Vagina (tissue), 2 donors: ENCODE measurements around the gene PDLIM1.
A peak's percentile ranks its signal among the peaks of the same experiment; 100 is the strongest.

Experiments
- POLR2A ChIP-seq, 2 donors: fragments of 450-650 bp; IDR thresholded peaks; one replicate each; pipeline ENCODE4 v1.6.1; 2017; ENCODE audit warnings: antibody characterized with exemption in 2 of 2, mild to moderate bottlenecking in 2 of 2, moderate library complexity in 2 of 2
- POLR2AphosphoS5 ChIP-seq, 2 donors: sonication (generic); formaldehyde crosslinking; IDR thresholded peaks; one replicate each; pipeline ENCODE4 v1.9.0; 2017; ENCODE audit warnings: antibody characterized with exemption in 2 of 2, mild to moderate bottlenecking in 2 of 2, low read depth in 1 of 2; ENCODE audit not compliant: insufficient read depth in 1 of 2
- TF ChIP-seq, protein P1 (sequence below), 3 experiments: fragments of 450-650 bp in 2 of 3; fragments of 200-600 bp in 1 of 3; sonication (generic) in 1 of 3; IDR thresholded peaks; one replicate each; pipeline ENCODE4 v1.5.1; 2017 to 2019; ENCODE audit warnings: antibody characterized with exemption in 3 of 3, mild to moderate bottlenecking in 2 of 3, moderate library complexity in 2 of 3

DNA sequence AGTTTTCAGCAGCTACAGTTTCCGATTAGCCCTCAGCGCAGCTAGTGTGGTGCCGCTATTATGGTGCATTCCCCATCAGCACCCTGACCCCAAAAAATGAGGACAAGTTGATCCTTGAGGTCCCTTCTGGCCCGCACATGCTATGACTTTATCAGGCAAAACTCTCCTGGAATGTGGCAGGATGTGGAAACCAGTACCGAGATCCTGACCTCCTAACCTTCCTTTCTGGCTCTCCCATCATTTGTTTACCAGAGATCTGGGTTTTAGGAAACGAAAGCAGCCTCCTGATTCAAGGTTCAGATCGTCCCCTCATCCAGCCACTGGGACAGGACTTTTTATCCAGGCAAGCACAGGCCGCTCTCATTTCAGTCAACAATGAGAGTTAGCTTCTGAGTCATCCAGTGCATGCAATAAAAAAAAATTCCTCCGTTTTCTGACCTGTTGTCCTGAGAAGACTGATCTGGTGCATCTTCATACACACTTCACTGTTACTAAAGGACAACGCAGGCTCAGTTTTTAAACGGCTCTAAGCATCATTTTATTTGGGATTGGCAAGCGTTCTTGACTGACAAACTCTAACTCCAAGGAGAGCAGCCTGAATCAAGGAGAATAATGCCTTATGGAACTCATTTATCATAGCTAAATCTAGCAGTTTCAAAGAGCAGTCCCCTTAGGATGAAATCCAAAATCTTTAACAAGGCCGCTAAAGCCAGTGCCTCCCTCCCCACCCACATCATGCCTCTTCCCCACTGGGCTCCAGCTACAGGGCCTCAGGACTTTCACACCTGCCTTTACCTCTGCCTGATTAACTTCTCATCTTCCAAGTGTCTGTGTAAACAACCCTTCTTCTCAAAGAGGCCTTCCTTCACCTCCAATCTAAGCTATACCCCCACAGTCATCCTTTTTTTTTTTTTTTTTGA lies 17.1 kb downstream of the PDLIM1 start:
- no peak for TF ChIP-seq POLR2A (IDR thresholded peaks at IDR 0.05)
- TF ChIP-seq, protein P1, sequence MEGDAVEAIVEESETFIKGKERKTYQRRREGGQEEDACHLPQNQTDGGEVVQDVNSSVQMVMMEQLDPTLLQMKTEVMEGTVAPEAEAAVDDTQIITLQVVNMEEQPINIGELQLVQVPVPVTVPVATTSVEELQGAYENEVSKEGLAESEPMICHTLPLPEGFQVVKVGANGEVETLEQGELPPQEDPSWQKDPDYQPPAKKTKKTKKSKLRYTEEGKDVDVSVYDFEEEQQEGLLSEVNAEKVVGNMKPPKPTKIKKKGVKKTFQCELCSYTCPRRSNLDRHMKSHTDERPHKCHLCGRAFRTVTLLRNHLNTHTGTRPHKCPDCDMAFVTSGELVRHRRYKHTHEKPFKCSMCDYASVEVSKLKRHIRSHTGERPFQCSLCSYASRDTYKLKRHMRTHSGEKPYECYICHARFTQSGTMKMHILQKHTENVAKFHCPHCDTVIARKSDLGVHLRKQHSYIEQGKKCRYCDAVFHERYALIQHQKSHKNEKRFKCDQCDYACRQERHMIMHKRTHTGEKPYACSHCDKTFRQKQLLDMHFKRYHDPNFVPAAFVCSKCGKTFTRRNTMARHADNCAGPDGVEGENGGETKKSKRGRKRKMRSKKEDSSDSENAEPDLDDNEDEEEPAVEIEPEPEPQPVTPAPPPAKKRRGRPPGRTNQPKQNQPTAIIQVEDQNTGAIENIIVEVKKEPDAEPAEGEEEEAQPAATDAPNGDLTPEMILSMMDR (IDR thresholded peaks at IDR 0.05): no peak
- TF ChIP-seq POLR2AphosphoS5 (IDR thresholded peaks at IDR 0.05; ENCODE audit: insufficient read depth in 1 of 2, low read depth in 1 of 2): peak; percentile 48 to 96
